HepG2 (cell line): Measurements from ENCODE around the gene MRPL38. TPM values are rescaled to one million over a fixed set of nuclear protein-coding genes. Genes with fewer than 3 reads are reported as not detected.
A peak's percentile ranks its signal among the peaks of the same experiment; 100 is the strongest.

ENCODE experiments used
- BRCA1 ChIP-seq: sonication (generic); formaldehyde crosslinking; IDR thresholded peaks from 2 replicates; pipeline ENCODE4 v1.4.0; 2020; ENCODE audit warnings: missing genetic modification reagents
- ETV5 ChIP-seq: IDR thresholded peaks from 2 replicates; pipeline ENCODE4 v1.6.1; 2018; ENCODE audit warnings: missing biosample characterization, missing genetic modification reagents, inconsistent platforms, borderline replicate concordance
- MEIS2 ChIP-seq: sonication (generic); formaldehyde crosslinking; IDR thresholded peaks from 2 replicates; pipeline ENCODE4 v1.9.0; 2021; ENCODE audit warnings: mild to moderate bottlenecking, missing genetic modification reagents
- NPAS2 ChIP-seq: sonication (generic); formaldehyde crosslinking; IDR thresholded peaks from 2 replicates; pipeline ENCODE4 v1.8.0; 2022; ENCODE audit warnings: mild to moderate bottlenecking, missing genetic modification reagents, borderline replicate concordance
- PATZ1 ChIP-seq: sonication (generic); formaldehyde crosslinking; IDR thresholded peaks from 2 replicates; pipeline ENCODE4 v1.4.0; 2020; ENCODE audit warnings: missing genetic modification reagents
- PAXIP1 ChIP-seq: sonication (generic); formaldehyde crosslinking; conservative IDR thresholded peaks from 2 replicates; pipeline ENCODE4 v1.4.0; 2020; ENCODE audit warnings: mild to moderate bottlenecking, missing genetic modification reagents, moderate library complexity
- PCBP2 ChIP-seq: fragments of 200-400 bp; formaldehyde crosslinking; optimal IDR thresholded peaks from 2 replicates; pipeline ENCODE3; 2018; ENCODE audit warnings: low read length, low read depth; ENCODE audit not compliant: poor library complexity, severe bottlenecking
- RFX3 ChIP-seq: IDR thresholded peaks from 2 replicates; pipeline ENCODE4 v1.6.1; 2016; ENCODE audit warnings: missing biosample characterization, missing genetic modification reagents
- RFXANK ChIP-seq: IDR thresholded peaks from 2 replicates; pipeline ENCODE4 v1.6.1; 2016
- TERF1 ChIP-seq: sonication (generic); formaldehyde crosslinking; IDR thresholded peaks from 2 replicates; pipeline ENCODE4 v1.8.0; 2022; ENCODE audit warnings: mild to moderate bottlenecking, missing genetic modification reagents, moderate library complexity
- ZBTB34 ChIP-seq: sonication (generic); formaldehyde crosslinking; IDR thresholded peaks from 2 replicates; pipeline ENCODE4 v1.8.0; 2022; ENCODE audit warnings: mild to moderate bottlenecking, missing genetic modification reagents
- ZFP82 ChIP-seq: sonication (generic); formaldehyde crosslinking; IDR thresholded peaks from 2 replicates; pipeline ENCODE4 v1.5.1; 2020; ENCODE audit warnings: mild to moderate bottlenecking, missing genetic modification reagents, borderline replicate concordance
- ZNF160 ChIP-seq: sonication (generic); formaldehyde crosslinking; IDR thresholded peaks from 2 replicates; pipeline ENCODE4 v1.8.0; 2022; ENCODE audit warnings: mild to moderate bottlenecking, inconsistent platforms, missing genetic modification reagents
- ZNF205 ChIP-seq: IDR thresholded peaks from 2 replicates; pipeline ENCODE4 v1.6.1; 2018; ENCODE audit warnings: missing biosample characterization, missing genetic modification reagents
- ZNF33A ChIP-seq: sonication (generic); formaldehyde crosslinking; IDR thresholded peaks from 2 replicates; pipeline ENCODE4 v1.5.1; 2020; ENCODE audit warnings: missing genetic modification reagents, mild to moderate bottlenecking, moderate library complexity, borderline replicate concordance
- ZNF816 ChIP-seq: sonication (generic); formaldehyde crosslinking; IDR thresholded peaks from 2 replicates; pipeline ENCODE4 v1.8.0; 2022; ENCODE audit warnings: missing genetic modification reagents, mild to moderate bottlenecking, borderline replicate concordance
- ZSCAN30 ChIP-seq: sonication (generic); formaldehyde crosslinking; IDR thresholded peaks from 2 replicates; pipeline ENCODE4 v1.5.0; 2020; ENCODE audit warnings: mild to moderate bottlenecking, missing genetic modification reagents
- ZSCAN5A ChIP-seq: sonication (generic); formaldehyde crosslinking; IDR thresholded peaks from 2 replicates; pipeline ENCODE4 v1.8.0; 2022; ENCODE audit warnings: mild to moderate bottlenecking, missing genetic modification reagents, borderline replicate concordance
- polyA plus RNA-seq, 8 experiments: library from polyadenylated mRNA; depleted of rRNA in 3 of 8; stranded (reverse) in 7 of 8; unstranded in 1 of 8; fragments of >200 nt; fragmentation: Illumina TruSeq in 4 of 8; extraction: Trizol in 4 of 8; gene quantifications; 2 replicates each; pipeline versions ENCODE4 v1.2.1 to v1.2.3, GENCODE V29; 2011 to 2016; ENCODE audit warnings: low read depth in 4 of 8, missing spikeins in 1 of 8, mixed read lengths in 1 of 8; ENCODE audit not compliant: insufficient read depth in 1 of 8
- total RNA-seq, 5 experiments: library from RNA; depleted of rRNA; stranded (reverse); fragments of >200 nt; fragmentation: Illumina TruSeq; extraction: Trizol; gene quantifications; 2 replicates each; pipeline ENCODE4 v1.2.3, GENCODE V29; 2016; ENCODE audit warnings: low read depth in 1 of 5

MRPL38 gene
- total and polyA plus RNA-seq, 2 of the 13 experiments (the other 11 are each of a cell fraction or from before 2014, with no cell fraction given): 83.7 to 125 TPM

- TF ChIP-seq NPAS2 (CRISPR knock-in tag) (no peak), ZBTB34 (CRISPR knock-in tag) (peak; percentile 84; the same call in 1 of the 2 replicates), RFXANK (peak; percentile 67), RFX3 (CRISPR knock-in tag) (no peak), ETV5 (CRISPR knock-in tag) (peak; percentile 100), ZSCAN5A (CRISPR knock-in tag) (peak; percentile 80), PCBP2 (no peak), ZSCAN30 (CRISPR knock-in tag) (peak; percentile 92; the same call in 1 of the 2 replicates), TERF1 (CRISPR knock-in tag) (no peak), ZNF205 (CRISPR knock-in tag) (peak; percentile 95), ZNF816 (CRISPR knock-in tag) (peak; percentile 41; the same call in 1 of the 2 replicates), BRCA1 (CRISPR knock-in tag) (peak; percentile 86; the same call in 1 of the 2 replicates), PAXIP1 (peak; percentile 90), ZFP82 (0 out of 2 replicates have a peak, but pooled peaks have one; percentile 44), ZNF33A (CRISPR knock-in tag) (peak; percentile 90), MEIS2 (CRISPR knock-in tag) (peak; percentile 93), PATZ1 (CRISPR knock-in tag) (peak; percentile 83), ZNF160 (CRISPR knock-in tag) (peak; percentile 95)
Observed at GRCh38 chr17:75904749-75905521, at the start of gene MRPL38 (continued).
